ENCODE results near the gene KCNG2.
"Not testable (repeated sequence)": the region's sequence is repeated elsewhere in the genome, so short reads cannot be mapped to it uniquely, and the experiment has no call there.

Gene KCNG2

GRCh38 chr18:79872527-79873444 lies 75.0 kb downstream of the KCNG2 start:
- no peak for DNase-seq

GRCh38 chr18:79873449-79874110 lies 75.8 kb downstream of the KCNG2 start:
- DNase-seq: no peak

GRCh38 chr18:79874553-79875530 lies 77.1 kb downstream of the KCNG2 start:
- DNase-seq: no peak

GRCh38 chr18:79875531-79875919 lies 77.8 kb downstream of the KCNG2 start:
- no peak for DNase-seq

GRCh38 chr18:79875931-79876461 lies 78.3 kb downstream of the KCNG2 start:
- DNase-seq: no peak

GRCh38 chr18:79876497-79876896 lies 78.8 kb downstream of the KCNG2 start:
- DNase-seq: no peak

GRCh38 chr18:79877163-79878091 lies 79.7 kb downstream of the KCNG2 start:
- no peak for DNase-seq

- not testable (repeated sequence) for DNase-seq
These were observed 80.5 kb downstream of the KCNG2 start for GRCh38 chr18:79878246-79878645.

GRCh38 chr18:79878741-79879378 lies 81.1 kb downstream of the KCNG2 start:
- DNase-seq: no peak

- DNase-seq: no peak
These were observed 81.8 kb downstream of the KCNG2 start for GRCh38 chr18:79879566-79879965.

- DNase-seq: no peak
These were observed 84.0 kb downstream of the KCNG2 start for GRCh38 chr18:79881695-79882094.

GRCh38 chr18:79882522-79883241 lies 84.9 kb downstream of the KCNG2 start:
- DNase-seq: no peak

- no peak for DNase-seq
These were observed 85.9 kb downstream of the KCNG2 start for GRCh38 chr18:79883461-79884293.

GRCh38 chr18:79884294-79884962 lies 86.7 kb downstream of the KCNG2 start:
- DNase-seq: no peak

GRCh38 chr18:79884963-79885728 lies 87.4 kb downstream of the KCNG2 start:
- no peak for DNase-seq

- DNase-seq: no peak
These were observed 89.7 kb downstream of the KCNG2 start for GRCh38 chr18:79887181-79888000.

GRCh38 chr18:79888016-79888415 lies 90.3 kb downstream of the KCNG2 start:
- DNase-seq: no peak
